Pancreas (tissue), 10 donors: ENCODE data around the gene SOBP. TPM values are rescaled to one million over a fixed set of nuclear protein-coding genes. Genes with fewer than 3 reads are reported as not detected.
A peak's percentile ranks its signal among the peaks of the same experiment; 100 is the strongest.

Experiments used
- ATAC-seq, 4 donors: fragments of 200-7000 bp; cut with Tn5 transposase; one replicate each; pipeline versions ENCODE4 v1.8.0 to v1.9.1; 2020; ENCODE audit warnings: mild to moderate bottlenecking in 4 of 4, moderate library complexity in 4 of 4
- DNase-seq, 6 donors: peaks; one replicate each; pipeline ENCODE4 v3.0.0-alpha.2; 2020
- FAIRE-seq: peaks from 2 replicates; lab custom pipeline; 2012; peaks lifted over from hg19 to GRCh38; lab: Jason Lieb, UNC
- H3K27ac ChIP-seq, 4 donors: fragments of 200-600 bp; sonication (generic); 1 replicate in 3 of 4; 2 replicates in 1 of 4; pipeline versions ENCODE4 v1.5.0 to v1.8.0; 2020
- H3K27me3 ChIP-seq, 4 donors: fragments of 200-600 bp; one replicate each; pipeline ENCODE4 v1.8.0; 2021
- H3K36me3 ChIP-seq, 3 donors: fragments of 200-600 bp; sonication (generic) in 1 of 3; one replicate each; pipeline versions ENCODE4 v1.5.0 to v1.8.0; 2020 to 2021
- H3K4me1 ChIP-seq, 3 donors: fragments of 200-600 bp; one replicate each; pipeline ENCODE4 v1.8.0; 2021
- H3K4me3 ChIP-seq, 4 donors: fragments of 200-600 bp; sonication (generic) in 2 of 4; one replicate each; pipeline versions ENCODE4 v1.5.0 to v1.8.0; 2020 to 2021
- H3K9me3 ChIP-seq, 4 donors: fragments of 200-600 bp; one replicate each; pipeline ENCODE4 v1.8.0; 2021
- CTCF ChIP-seq, 4 donors: fragments of 200-600 bp; sonication (generic) in 3 of 4; IDR thresholded peaks; one replicate each; pipeline versions ENCODE4 v1.5.0 to v1.8.0; 2021; ENCODE audit warnings: antibody characterized with exemption in 4 of 4
- WGBS, 2 donors: extraction: QIAGEN DNeasy Blood & Tissue Kit; methylation state at CpG; one replicate each; pipeline ENCODE4 v1.1.7; 2013; 5-methylcytosine and 5-hydroxymethylcytosine counted together
- intact Hi-C, 3 donors: fragments of 100-400 bp; cut with DNase I; formaldehyde crosslinking; loops; one replicate each; pipeline versions ENCODE4 v1.11.1 to v1.14.2; 2022
- polyA plus RNA-seq, 2 donors: library from polyadenylated mRNA; stranded (reverse); fragments of 200-250 nt; gene quantifications; one replicate each; pipeline ENCODE4 v1.2.3, GENCODE V29; 2013
- total RNA-seq, 6 donors: library from RNA; stranded (reverse); fragmentation: NEBNext Ultra II Directional in 4 of 6; extraction: Animal tissue kit (Norgen Biotek cat#: 25700) in 4 of 6; gene quantifications; one replicate each; pipeline versions ENCODE4 v1.2.1 to v1.2.4, GENCODE V29; 2021 to 2023
- donor health status: healthy with polysubstance abuse.
- donor health status: DM: no; HTN: no; CAD: no; lungs with moderate emphysema.
- donor health status: DM: no; HTN: no; CAD: no.
- donor health status: control.
- donor health status: control.
- donor health status: Bipolar disorder and iron deficiency.
- donor health status: DM: yes; HTN: yes; CAD: no.
- donor health status: DM: no; HTN: no; CAD: no.
- donor health status: DM: no; HTN: no; CAD: no.
- donor health status: DM: yes; HTN: yes; CAD: no.

SOBP gene
- total and polyA plus RNA-seq, 8 donors, result 1.1 to 3.5 (median 2.0) TPM

- intact Hi-C loops, result no loop called here
- Histone ChIP-seq H3K27ac (no peak overlapping the region), H3K9me3 (no peaks in the 10 kb centered on the region), H3K36me3 (no peaks in the 10 kb centered on the region), H3K4me3 (no peak overlapping the region), H3K4me1 (peaks cover 0 to 4% (median 0%) of the 10 kb centered on the region in 3 donors), H3K27me3 (no peaks in the 10 kb centered on the region)
- DNase-seq (no peak), FAIRE-seq (no peak), ATAC-seq (no peak)
- no peak for TF ChIP-seq CTCF (IDR thresholded peaks at IDR 0.05)
- WGBS, 2 donors, result 80 to 83% methylated on average over 3 of the region's 3 CpGs
Observed at GRCh38 chr6:107667790-107668189, 177.9 kb downstream of the SOBP start.

GRCh38 chr6:107668743-107669474 lies 179.0 kb downstream of the SOBP start:
- FAIRE-seq (no peak), DNase-seq (no peak), ATAC-seq (no peak)
- no peak overlapping the region for H3K4me3 ChIP-seq
- no peaks in the 10 kb centered on the region for H3K9me3 ChIP-seq
- no peak for TF ChIP-seq CTCF (IDR thresholded peaks at IDR 0.05)
- no peak overlapping the region for H3K27ac ChIP-seq
- H3K36me3 ChIP-seq, result no peaks in the 10 kb centered on the region
- H3K4me1 ChIP-seq, result peaks cover 0 to 4% (median 0%) of the 10 kb centered on the region in 3 donors
- no peaks in the 10 kb centered on the region for H3K27me3 ChIP-seq
- 78 to 84% methylated on average over 23 of the region's 23 CpGs for WGBS, 2 donors
- intact Hi-C loops, result no loop called here

GRCh38 chr6:107670792-107671199 lies 180.9 kb downstream of the SOBP start:
- ATAC-seq, result peak in 2 of 4 donors; percentile 19 to 20
- no peaks in the 10 kb centered on the region for H3K27me3 ChIP-seq
- intact Hi-C loops, result no loop called here

GRCh38 chr6:107673076-107673494 lies 183.2 kb downstream of the SOBP start:
- intact Hi-C loops, result no loop called here
- Histone ChIP-seq H3K4me1 (no peaks in the 10 kb centered on the region), H3K4me3 (no peak overlapping the region), H3K27me3 (no peaks in the 10 kb centered on the region), H3K36me3 (no peaks in the 10 kb centered on the region), H3K9me3 (no peaks in the 10 kb centered on the region), H3K27ac (no peak overlapping the region)
- WGBS, 2 donors, result 73 to 80% methylated on average over 13 of the region's 13 CpGs
- FAIRE-seq (no peak), DNase-seq (no peak), ATAC-seq (no peak)
- TF ChIP-seq CTCF (IDR thresholded peaks at IDR 0.05), result no peak

More at GRCh38 chr6:107670792-107671199, 180.9 kb downstream of the SOBP start:
- WGBS, 2 donors, result 26 to 28% methylated on average over 9 of the region's 9 CpGs
- Histone ChIP-seq H3K4me1 (peaks cover 0 to 4% (median 0%) of the 10 kb centered on the region in 3 donors), H3K27ac (no peak overlapping the region), H3K36me3 (no peaks in the 10 kb centered on the region), H3K4me3 (no peak overlapping the region), H3K9me3 (no peaks in the 10 kb centered on the region)
- FAIRE-seq, result no peak
- no peak for TF ChIP-seq CTCF (IDR thresholded peaks at IDR 0.05)
- peak in 2 of 6 donors; percentile 25 to 50 for DNase-seq
